ENCODE measurements around the gene GFI1B.

Gene GFI1B

GRCh38 chr9:132945186-132946130, 33.0 kb upstream of the GFI1B start:
- Histone ChIP-seq H3K4me1 (ENCODE audit: control insufficient read depth, insufficient read depth, low read length, poor library complexity, severe bottlenecking) (peaks cover 17% of the 10 kb centered on the region), H3K36me3 (ENCODE audit: control insufficient read depth, insufficient read depth, low read length) (no peaks in the 10 kb centered on the region), H3K9me3 (ENCODE audit: control insufficient read depth, low read length) (no peaks in the 10 kb centered on the region), H3K27me3 (replicated peaks; ENCODE audit: control insufficient read depth, insufficient read depth, low read length, poor library complexity, severe bottlenecking) (no peaks in the 10 kb centered on the region), H3K4me3 (ENCODE audit: insufficient read depth, low read depth, low read length, poor library complexity, severe bottlenecking) (peak overlapping the region; percentile 98), H3K27ac (ENCODE audit: insufficient read depth, low read length, poor library complexity, severe bottlenecking) (peak overlapping the region; percentile 99)
- no peak for DNase-seq

GRCh38 chr9:132946211-132946610, 32.3 kb upstream of the GFI1B start:
- H3K9me3 ChIP-seq (ENCODE audit: control insufficient read depth, low read length) = no peaks in the 10 kb centered on the region
- no peaks in the 10 kb centered on the region for H3K27me3 ChIP-seq (replicated peaks; ENCODE audit: control insufficient read depth, insufficient read depth, low read length, poor library complexity, severe bottlenecking)
- no peak for DNase-seq
- H3K4me3 ChIP-seq (ENCODE audit: insufficient read depth, low read depth, low read length, poor library complexity, severe bottlenecking) = no peak overlapping the region
- no peak overlapping the region for H3K27ac ChIP-seq (ENCODE audit: insufficient read depth, low read length, poor library complexity, severe bottlenecking)
- no peaks in the 10 kb centered on the region for H3K36me3 ChIP-seq (ENCODE audit: control insufficient read depth, insufficient read depth, low read length)
- peaks cover 17% of the 10 kb centered on the region for H3K4me1 ChIP-seq (ENCODE audit: control insufficient read depth, insufficient read depth, low read length, poor library complexity, severe bottlenecking)

GRCh38 chr9:132946631-132947295, 31.7 kb upstream of the GFI1B start:
- no peak for DNase-seq
- no peak overlapping the region for H3K27ac ChIP-seq (ENCODE audit: insufficient read depth, low read length, poor library complexity, severe bottlenecking)
- H3K4me1 ChIP-seq (ENCODE audit: control insufficient read depth, insufficient read depth, low read length, poor library complexity, severe bottlenecking) = peaks cover 17% of the 10 kb centered on the region
- no peaks in the 10 kb centered on the region for H3K27me3 ChIP-seq (replicated peaks; ENCODE audit: control insufficient read depth, insufficient read depth, low read length, poor library complexity, severe bottlenecking)
- no peak overlapping the region for H3K4me3 ChIP-seq (ENCODE audit: insufficient read depth, low read depth, low read length, poor library complexity, severe bottlenecking)
- H3K9me3 ChIP-seq (ENCODE audit: control insufficient read depth, low read length) = no peaks in the 10 kb centered on the region
- H3K36me3 ChIP-seq (ENCODE audit: control insufficient read depth, insufficient read depth, low read length) = no peaks in the 10 kb centered on the region

GRCh38 chr9:132947756-132948155, 30.7 kb upstream of the GFI1B start:
- Histone ChIP-seq H3K27ac (ENCODE audit: insufficient read depth, low read length, poor library complexity, severe bottlenecking) (no peak overlapping the region), H3K9me3 (ENCODE audit: control insufficient read depth, low read length) (no peaks in the 10 kb centered on the region), H3K36me3 (ENCODE audit: control insufficient read depth, insufficient read depth, low read length) (no peaks in the 10 kb centered on the region), H3K27me3 (replicated peaks; ENCODE audit: control insufficient read depth, insufficient read depth, low read length, poor library complexity, severe bottlenecking) (no peaks in the 10 kb centered on the region), H3K4me3 (ENCODE audit: insufficient read depth, low read depth, low read length, poor library complexity, severe bottlenecking) (no peak overlapping the region), H3K4me1 (ENCODE audit: control insufficient read depth, insufficient read depth, low read length, poor library complexity, severe bottlenecking) (peaks cover 17% of the 10 kb centered on the region)
- no peak for DNase-seq

- H3K4me1 ChIP-seq (ENCODE audit: control insufficient read depth, insufficient read depth, low read length, poor library complexity, severe bottlenecking) = peaks cover 14% of the 10 kb centered on the region
- H3K4me3 ChIP-seq (ENCODE audit: insufficient read depth, low read depth, low read length, poor library complexity, severe bottlenecking) = no peak overlapping the region
- DNase-seq = no peak
- H3K36me3 ChIP-seq (ENCODE audit: control insufficient read depth, insufficient read depth, low read length) = no peaks in the 10 kb centered on the region
- H3K27ac ChIP-seq (ENCODE audit: insufficient read depth, low read length, poor library complexity, severe bottlenecking) = no peak overlapping the region
- H3K27me3 ChIP-seq (replicated peaks; ENCODE audit: control insufficient read depth, insufficient read depth, low read length, poor library complexity, severe bottlenecking) = no peaks in the 10 kb centered on the region
- H3K9me3 ChIP-seq (ENCODE audit: control insufficient read depth, low read length) = no peaks in the 10 kb centered on the region
Measured at GRCh38 chr9:132948482-132949050, 29.9 kb upstream of the GFI1B start.

- no peak overlapping the region for H3K27ac ChIP-seq (ENCODE audit: insufficient read depth, low read length, poor library complexity, severe bottlenecking)
- H3K9me3 ChIP-seq (ENCODE audit: control insufficient read depth, low read length) = no peaks in the 10 kb centered on the region
- no peaks in the 10 kb centered on the region for H3K27me3 ChIP-seq (replicated peaks; ENCODE audit: control insufficient read depth, insufficient read depth, low read length, poor library complexity, severe bottlenecking)
- peaks cover 9% of the 10 kb centered on the region for H3K4me1 ChIP-seq (ENCODE audit: control insufficient read depth, insufficient read depth, low read length, poor library complexity, severe bottlenecking)
- no peak overlapping the region for H3K4me3 ChIP-seq (ENCODE audit: insufficient read depth, low read depth, low read length, poor library complexity, severe bottlenecking)
- H3K36me3 ChIP-seq (ENCODE audit: control insufficient read depth, insufficient read depth, low read length) = no peaks in the 10 kb centered on the region
- DNase-seq = no peak
Measured at GRCh38 chr9:132949709-132950108, 28.8 kb upstream of the GFI1B start.

- Histone ChIP-seq H3K27me3 (replicated peaks; ENCODE audit: control insufficient read depth, insufficient read depth, low read length, poor library complexity, severe bottlenecking) (no peaks in the 10 kb centered on the region), H3K4me3 (ENCODE audit: insufficient read depth, low read depth, low read length, poor library complexity, severe bottlenecking) (no peak overlapping the region), H3K36me3 (ENCODE audit: control insufficient read depth, insufficient read depth, low read length) (no peaks in the 10 kb centered on the region), H3K9me3 (ENCODE audit: control insufficient read depth, low read length) (no peaks in the 10 kb centered on the region), H3K27ac (ENCODE audit: insufficient read depth, low read length, poor library complexity, severe bottlenecking) (no peak overlapping the region), H3K4me1 (ENCODE audit: control insufficient read depth, insufficient read depth, low read length, poor library complexity, severe bottlenecking) (no peaks in the 10 kb centered on the region)
- no peak for DNase-seq
Measured at GRCh38 chr9:132955123-132955522, 23.4 kb upstream of the GFI1B start.

- Histone ChIP-seq H3K9me3 (ENCODE audit: control insufficient read depth, low read length) (no peaks in the 10 kb centered on the region), H3K27ac (ENCODE audit: insufficient read depth, low read length, poor library complexity, severe bottlenecking) (no peak overlapping the region), H3K4me3 (ENCODE audit: insufficient read depth, low read depth, low read length, poor library complexity, severe bottlenecking) (no peak overlapping the region), H3K27me3 (replicated peaks; ENCODE audit: control insufficient read depth, insufficient read depth, low read length, poor library complexity, severe bottlenecking) (no peaks in the 10 kb centered on the region), H3K36me3 (ENCODE audit: control insufficient read depth, insufficient read depth, low read length) (no peaks in the 10 kb centered on the region), H3K4me1 (ENCODE audit: control insufficient read depth, insufficient read depth, low read length, poor library complexity, severe bottlenecking) (no peaks in the 10 kb centered on the region)
- no peak for DNase-seq
Measured at GRCh38 chr9:132955768-132956167, 22.7 kb upstream of the GFI1B start.

GRCh38 chr9:132957805-132958204, 20.7 kb upstream of the GFI1B start:
- Histone ChIP-seq H3K27ac (ENCODE audit: insufficient read depth, low read length, poor library complexity, severe bottlenecking) (no peak overlapping the region), H3K4me1 (ENCODE audit: control insufficient read depth, insufficient read depth, low read length, poor library complexity, severe bottlenecking) (no peaks in the 10 kb centered on the region), H3K4me3 (ENCODE audit: insufficient read depth, low read depth, low read length, poor library complexity, severe bottlenecking) (no peak overlapping the region), H3K9me3 (ENCODE audit: control insufficient read depth, low read length) (no peaks in the 10 kb centered on the region), H3K27me3 (replicated peaks; ENCODE audit: control insufficient read depth, insufficient read depth, low read length, poor library complexity, severe bottlenecking) (no peaks in the 10 kb centered on the region), H3K36me3 (ENCODE audit: control insufficient read depth, insufficient read depth, low read length) (no peaks in the 10 kb centered on the region)
- DNase-seq = no peak

- Histone ChIP-seq H3K36me3 (ENCODE audit: control insufficient read depth, insufficient read depth, low read length) (no peaks in the 10 kb centered on the region), H3K9me3 (ENCODE audit: control insufficient read depth, low read length) (no peaks in the 10 kb centered on the region), H3K4me3 (ENCODE audit: insufficient read depth, low read depth, low read length, poor library complexity, severe bottlenecking) (no peak overlapping the region), H3K27me3 (replicated peaks; ENCODE audit: control insufficient read depth, insufficient read depth, low read length, poor library complexity, severe bottlenecking) (no peaks in the 10 kb centered on the region), H3K4me1 (ENCODE audit: control insufficient read depth, insufficient read depth, low read length, poor library complexity, severe bottlenecking) (no peaks in the 10 kb centered on the region), H3K27ac (ENCODE audit: insufficient read depth, low read length, poor library complexity, severe bottlenecking) (no peak overlapping the region)
- DNase-seq = no peak
Measured at GRCh38 chr9:132961002-132961401, 17.5 kb upstream of the GFI1B start.

Measured in effector memory CD4-positive, alpha-beta T cell (primary cell).